Neuron (in vitro differentiated cells): ENCODE results near the gene XPNPEP2.

Experiments used
- H2AFZ ChIP-seq: one replicate; pipeline ENCODE4 v1.6.1; 2013; ENCODE audit warnings: low read depth, mild to moderate bottlenecking, inconsistent platforms, low read length, moderate library complexity
- H3K27me3 ChIP-seq: one replicate; pipeline ENCODE4 v1.6.1; 2013; ENCODE audit warnings: low read length; ENCODE audit not compliant: insufficient read depth
- H3K36me3 ChIP-seq: one replicate; pipeline ENCODE4 v1.6.1; 2013; ENCODE audit warnings: low read length; ENCODE audit not compliant: insufficient read depth
- H3K4me1 ChIP-seq: one replicate; pipeline ENCODE4 v1.6.1; 2013; ENCODE audit warnings: low read length; ENCODE audit not compliant: insufficient read depth
- H3K4me3 ChIP-seq: 2 replicates; pipeline ENCODE4 v1.5.1; 2013; ENCODE audit warnings: mild to moderate bottlenecking, low read length, moderate library complexity
- H3K9me3 ChIP-seq: one replicate; pipeline ENCODE4 v1.6.1; 2013; ENCODE audit warnings: low read length

XPNPEP2 gene

GRCh38 chrX:129763666-129764065 is 24.9 kb downstream of the XPNPEP2 start:
- Histone ChIP-seq H3K36me3 (no peaks in the 10 kb centered on the region), H3K4me1 (no peaks in the 10 kb centered on the region), H2AFZ (no peak overlapping the region), H3K4me3 (no peak overlapping the region), H3K27me3 (no peaks in the 10 kb centered on the region), H3K9me3 (no peaks in the 10 kb centered on the region)

DNA sequence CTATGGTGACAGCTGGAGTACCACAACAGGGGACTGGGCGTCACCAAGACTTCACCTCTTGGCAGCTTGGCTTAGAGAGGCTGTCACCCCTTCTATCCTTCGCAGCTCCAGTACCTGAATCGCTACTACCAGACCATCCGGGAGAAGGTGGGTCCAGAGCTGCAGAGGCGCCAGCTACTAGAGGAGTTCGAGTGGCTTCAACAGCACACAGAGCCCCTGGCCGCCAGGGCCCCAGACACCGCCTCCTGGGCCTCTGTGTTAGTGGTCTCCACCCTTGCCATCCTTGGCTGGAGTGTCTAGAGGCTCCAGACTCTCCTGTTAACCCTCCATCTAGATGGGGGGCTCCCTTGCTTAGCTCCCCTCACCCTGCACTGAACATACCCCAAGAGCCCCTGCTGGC is 29.4 kb downstream of the XPNPEP2 start:
- H3K9me3 ChIP-seq, result no peaks in the 10 kb centered on the region
- no peaks in the 10 kb centered on the region for H3K27me3 ChIP-seq
- no peak overlapping the region for H2AFZ ChIP-seq
- H3K4me3 ChIP-seq, result no peak overlapping the region
- no peaks in the 10 kb centered on the region for H3K4me1 ChIP-seq
- H3K36me3 ChIP-seq, result no peaks in the 10 kb centered on the region

DNA sequence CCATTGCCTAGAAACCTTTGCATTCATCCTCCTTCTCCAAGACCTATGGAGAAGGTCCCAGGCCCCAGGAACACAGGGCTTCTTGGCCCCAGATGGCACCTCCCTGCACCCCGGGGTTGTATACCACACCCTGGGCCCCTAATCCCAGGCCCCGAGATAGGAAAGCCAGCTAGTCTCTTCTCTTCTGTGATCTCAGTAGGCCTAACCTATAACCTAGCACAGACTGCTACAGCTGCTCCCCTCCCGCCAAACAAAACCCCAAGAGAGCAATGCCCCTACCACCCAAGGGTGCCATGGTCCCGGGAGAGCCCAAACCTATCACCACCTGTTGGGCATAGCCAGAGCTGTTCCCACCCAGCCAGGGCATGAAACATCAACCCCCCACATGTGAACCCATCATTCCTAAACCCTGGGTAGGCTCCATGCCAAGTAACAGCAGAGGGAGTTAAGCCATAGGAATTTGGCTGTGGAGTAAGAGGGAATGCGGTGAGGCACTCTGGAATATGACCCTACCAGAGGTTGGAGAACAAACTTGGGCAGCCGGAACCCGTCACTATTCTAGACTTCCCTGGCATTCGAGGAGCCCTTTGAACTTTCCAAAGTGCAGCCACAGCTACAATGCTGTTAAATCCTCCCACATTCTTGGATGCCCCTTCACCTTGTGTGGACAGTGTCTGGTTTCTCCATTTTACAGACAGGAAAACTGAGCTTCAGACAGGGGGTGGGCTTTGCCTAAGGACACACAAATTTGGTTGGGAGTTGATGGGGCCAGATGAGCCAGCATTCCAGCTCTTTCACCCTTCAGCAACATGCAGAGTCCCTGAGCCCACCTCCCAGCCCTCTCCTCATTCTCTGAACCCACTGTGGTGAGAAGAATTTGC is 30.0 kb downstream of the XPNPEP2 start:
- Histone ChIP-seq H3K4me3 (no peak overlapping the region), H3K36me3 (no peaks in the 10 kb centered on the region), H3K27me3 (no peaks in the 10 kb centered on the region), H3K4me1 (no peaks in the 10 kb centered on the region), H2AFZ (no peak overlapping the region), H3K9me3 (no peaks in the 10 kb centered on the region)

- Histone ChIP-seq H3K36me3 (no peaks in the 10 kb centered on the region), H3K4me1 (no peaks in the 10 kb centered on the region), H3K9me3 (no peaks in the 10 kb centered on the region), H2AFZ (no peak overlapping the region), H3K4me3 (no peak overlapping the region), H3K27me3 (no peaks in the 10 kb centered on the region)
Measured at GRCh38 chrX:129769467-129770154, 30.8 kb downstream of the XPNPEP2 start.

GRCh38 chrX:129771266-129771995 is 32.7 kb downstream of the XPNPEP2 start:
- Histone ChIP-seq H3K27me3 (no peaks in the 10 kb centered on the region), H3K9me3 (no peaks in the 10 kb centered on the region), H3K36me3 (no peaks in the 10 kb centered on the region), H3K4me3 (no peak overlapping the region), H2AFZ (no peak overlapping the region), H3K4me1 (no peaks in the 10 kb centered on the region)

GRCh38 chrX:129772796-129773431 is 34.1 kb downstream of the XPNPEP2 start:
- no peak overlapping the region for H2AFZ ChIP-seq
- H3K27me3 ChIP-seq, result no peaks in the 10 kb centered on the region
- H3K9me3 ChIP-seq, result no peaks in the 10 kb centered on the region
- H3K36me3 ChIP-seq, result no peaks in the 10 kb centered on the region
- no peak overlapping the region for H3K4me3 ChIP-seq
- H3K4me1 ChIP-seq, result no peaks in the 10 kb centered on the region

DNA sequence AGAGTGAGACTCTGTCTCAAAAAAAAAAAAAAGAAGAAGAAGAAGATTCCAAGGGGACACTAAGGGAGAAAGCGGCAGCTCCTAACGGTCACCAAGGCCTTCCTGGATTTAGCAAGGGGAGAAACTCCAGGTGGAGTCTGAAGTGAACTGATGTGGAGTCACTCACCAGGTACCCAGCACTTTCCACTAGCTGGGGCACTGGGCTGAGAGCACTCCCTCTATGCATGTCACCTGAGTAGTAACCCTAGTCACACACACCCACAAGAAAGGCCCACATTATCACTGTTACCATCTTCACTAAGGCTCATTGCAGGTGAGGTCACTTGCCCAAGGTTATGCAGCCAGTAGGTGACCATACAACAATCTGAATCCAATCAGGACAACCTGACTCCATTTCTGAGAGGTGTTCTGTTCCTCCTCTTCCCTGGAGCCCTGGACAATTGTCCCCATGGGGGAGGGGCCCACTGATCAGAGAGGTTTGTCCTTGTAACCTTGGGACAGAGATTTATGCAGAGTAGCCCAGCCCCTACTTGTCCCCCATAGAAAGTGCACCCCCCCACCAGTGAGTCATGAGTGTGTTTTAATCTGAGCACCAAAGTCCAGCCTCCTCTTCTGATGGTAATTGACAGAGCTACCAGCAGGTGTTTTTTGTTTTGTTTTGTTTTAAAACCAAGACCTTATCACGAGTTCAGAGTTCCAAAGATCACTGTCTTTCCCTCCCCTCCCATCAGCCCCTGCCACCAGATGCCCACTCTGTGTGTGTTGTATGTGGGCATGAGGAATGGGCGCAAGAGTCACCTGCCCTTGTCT is 35.1 kb downstream of the XPNPEP2 start:
- no peaks in the 10 kb centered on the region for H3K4me1 ChIP-seq

DNA sequence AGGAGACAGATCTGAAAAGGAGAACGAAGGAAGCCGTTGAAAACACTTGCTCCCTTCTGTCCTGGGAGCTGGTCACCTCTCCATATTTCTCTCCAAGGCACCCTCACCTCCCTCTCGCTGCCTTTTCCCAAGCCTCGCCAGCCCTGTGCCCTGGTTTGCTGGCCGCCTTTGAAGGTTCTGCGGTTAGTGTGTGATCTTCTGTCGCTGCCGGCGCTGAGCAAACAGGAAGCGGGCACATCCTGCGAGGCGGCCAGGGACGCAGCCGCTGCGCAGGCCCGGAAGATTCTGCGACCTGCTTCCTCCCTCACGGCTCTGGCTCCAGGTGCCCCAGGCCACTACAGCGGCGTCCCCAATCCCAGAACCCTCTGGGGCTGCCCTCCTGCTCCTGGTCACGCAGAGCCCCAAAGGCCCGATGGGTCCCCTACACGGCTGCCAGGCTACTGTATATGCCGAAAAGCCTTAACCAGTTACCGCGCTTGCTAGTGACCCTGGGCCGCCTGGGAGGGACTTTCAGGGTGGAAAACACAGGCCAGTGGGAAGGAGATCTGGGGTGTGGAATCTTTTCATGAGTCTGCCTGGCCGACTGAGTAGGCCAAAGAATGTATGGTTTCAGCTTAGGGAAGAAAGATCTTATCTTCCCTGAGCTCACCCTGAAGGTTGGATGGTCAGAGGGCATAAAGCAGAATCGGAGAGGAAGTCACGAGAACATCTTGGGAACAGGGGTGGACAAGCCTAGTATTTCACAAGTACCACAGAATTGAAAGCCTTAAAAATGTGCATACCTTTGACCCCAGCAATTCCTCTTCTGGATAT is 38.6 kb downstream of the XPNPEP2 start:
- no peak overlapping the region for H2AFZ ChIP-seq
- H3K27me3 ChIP-seq, result peaks cover 3% of the 10 kb centered on the region
- H3K4me1 ChIP-seq, result no peaks in the 10 kb centered on the region
- no peaks in the 10 kb centered on the region for H3K36me3 ChIP-seq
- no peaks in the 10 kb centered on the region for H3K9me3 ChIP-seq
- no peak overlapping the region for H3K4me3 ChIP-seq

More for the DNA sequence above, 35.1 kb downstream of the XPNPEP2 start:
- Histone ChIP-seq H3K36me3 (no peaks in the 10 kb centered on the region), H3K9me3 (no peaks in the 10 kb centered on the region), H3K4me3 (no peak overlapping the region), H2AFZ (no peak overlapping the region), H3K27me3 (no peaks in the 10 kb centered on the region)

DNA sequence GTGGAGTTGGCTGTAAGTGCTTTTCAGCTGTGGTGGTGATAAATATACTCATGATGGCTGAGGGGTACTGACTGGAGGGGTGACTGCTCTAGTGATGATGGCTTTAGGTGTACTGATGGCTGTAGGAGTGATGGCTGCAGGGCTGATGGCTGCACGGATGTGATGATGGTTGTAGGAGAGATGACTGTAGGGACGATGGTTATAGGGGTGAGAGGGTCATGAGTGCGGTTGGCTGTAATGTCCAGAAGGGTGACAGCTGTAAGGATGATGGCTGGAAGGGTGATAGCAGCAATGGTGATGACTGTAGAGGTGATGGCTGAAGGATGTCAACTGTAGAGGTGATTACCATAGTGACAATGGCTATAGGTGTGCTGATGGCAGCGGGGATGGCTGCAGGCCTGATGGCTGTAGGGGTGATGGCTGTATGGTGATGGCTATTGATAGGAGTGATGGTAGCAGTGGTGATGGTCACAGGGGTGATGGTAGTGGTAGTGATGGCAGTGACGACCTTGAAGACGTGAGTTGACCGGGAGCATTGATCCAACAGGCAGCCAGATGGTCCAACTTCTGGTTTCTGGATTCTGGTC is 40.4 kb downstream of the XPNPEP2 start:
- Histone ChIP-seq H3K9me3 (no peaks in the 10 kb centered on the region), H3K27me3 (peaks cover 8% of the 10 kb centered on the region), H3K36me3 (no peaks in the 10 kb centered on the region), H2AFZ (no peak overlapping the region), H3K4me3 (no peak overlapping the region), H3K4me1 (no peaks in the 10 kb centered on the region)

- no peaks in the 10 kb centered on the region for H3K9me3 ChIP-seq
- peaks cover 8% of the 10 kb centered on the region for H3K27me3 ChIP-seq
- no peaks in the 10 kb centered on the region for H3K36me3 ChIP-seq
- H2AFZ ChIP-seq, result no peak within 1 kb of the TSS
- no peak within 1 kb of the TSS for H3K4me3 ChIP-seq
- no peaks in the 10 kb centered on the region for H3K4me1 ChIP-seq
Measured at GRCh38 chrX:129779747-129780146, 41.0 kb downstream of the XPNPEP2 start, which contains the start of gene SASH3. SASH3 (plus strand) TSS chrX:129779949; CDS start chrX:129780098, 149 bp downstream.

- H3K36me3 ChIP-seq, result no peaks in the 10 kb centered on the region
- H3K4me3 ChIP-seq, result no peak overlapping the region
- no peaks in the 10 kb centered on the region for H3K9me3 ChIP-seq
Measured at GRCh38 chrX:129780441-129781105, 41.8 kb downstream of the XPNPEP2 start.

More at GRCh38 chrX:129780441-129781105, 41.8 kb downstream of the XPNPEP2 start:
- Histone ChIP-seq H3K27me3 (peaks cover 8% of the 10 kb centered on the region), H3K4me1 (no peaks in the 10 kb centered on the region), H2AFZ (no peak overlapping the region)
